ENCODE data around the gene SEMA3C.

The SEMA3C gene

GRCh38 chr7:80922253-80923049, 3.6 kb upstream of the SEMA3C start:
- Histone ChIP-seq H3K27ac (ENCODE audit: low read length) (no peak overlapping the region), H3K9me3 (ENCODE audit: insufficient read depth, low read length, severe bottlenecking) (no peaks in the 10 kb centered on the region), H3K4me1 (ENCODE audit: insufficient read depth, low read length) (no peaks in the 10 kb centered on the region), H4K20me1 (ENCODE audit: insufficient read depth, low read length) (no peaks in the 10 kb centered on the region), H3K27me3 (ENCODE audit: insufficient read depth, low read length, poor library complexity) (no peaks in the 10 kb centered on the region), H3K4me3 (ENCODE audit: low read depth in 1 of 2, low read length in 2 of 2) (no peak overlapping the region), H3K79me2 (ENCODE audit: insufficient read depth, low read length) (no peaks in the 10 kb centered on the region), H3K9ac (ENCODE audit: low read depth, low read length) (no peak overlapping the region), H3K36me3 (ENCODE audit: insufficient read depth, low read length) (no peaks in the 10 kb centered on the region), H3K4me2 (ENCODE audit: insufficient read depth, low read length) (no peak overlapping the region), H2AFZ (ENCODE audit: low read depth, low read length) (no peak overlapping the region)
- DNase-seq (no peak), ATAC-seq (ENCODE audit: insufficient read depth, low read depth) (no peak)
- TF ChIP-seq CTCF (IDR thresholded peaks at IDR 0.05; ENCODE audit: borderline replicate concordance, extremely low read depth, low read length, poor library complexity, severe bottlenecking) (no peak), EZH2 (IDR thresholded peaks at IDR 0.05; ENCODE audit: borderline replicate concordance, low read depth, low read length, severe bottlenecking) (no peak)

GRCh38 chr7:80921130-80921529, 2.3 kb upstream of the SEMA3C start:
- H3K4me2 ChIP-seq (ENCODE audit: insufficient read depth, low read length) = no peak overlapping the region
- H3K9me3 ChIP-seq (ENCODE audit: insufficient read depth, low read length, severe bottlenecking) = no peaks in the 10 kb centered on the region
- no peaks in the 10 kb centered on the region for H3K36me3 ChIP-seq (ENCODE audit: insufficient read depth, low read length)
- no peak overlapping the region for H3K9ac ChIP-seq (ENCODE audit: low read depth, low read length)
- H3K79me2 ChIP-seq (ENCODE audit: insufficient read depth, low read length) = no peaks in the 10 kb centered on the region
- ATAC-seq (ENCODE audit: insufficient read depth, low read depth) = no peak
- no peak overlapping the region for H3K4me3 ChIP-seq (ENCODE audit: low read depth in 1 of 2, low read length in 2 of 2)
- no peak for DNase-seq
- no peaks in the 10 kb centered on the region for H4K20me1 ChIP-seq (ENCODE audit: insufficient read depth, low read length)
- H3K27me3 ChIP-seq (ENCODE audit: insufficient read depth, low read length, poor library complexity) = no peaks in the 10 kb centered on the region
- no peak overlapping the region for H2AFZ ChIP-seq (ENCODE audit: low read depth, low read length)
- TF ChIP-seq EZH2 (IDR thresholded peaks at IDR 0.05; ENCODE audit: borderline replicate concordance, low read depth, low read length, severe bottlenecking) = no peak
- TF ChIP-seq CTCF (IDR thresholded peaks at IDR 0.05; ENCODE audit: borderline replicate concordance, extremely low read depth, low read length, poor library complexity, severe bottlenecking) = no peak
- no peak overlapping the region for H3K27ac ChIP-seq (ENCODE audit: low read length)
- H3K4me1 ChIP-seq (ENCODE audit: insufficient read depth, low read length) = no peaks in the 10 kb centered on the region

DNA sequence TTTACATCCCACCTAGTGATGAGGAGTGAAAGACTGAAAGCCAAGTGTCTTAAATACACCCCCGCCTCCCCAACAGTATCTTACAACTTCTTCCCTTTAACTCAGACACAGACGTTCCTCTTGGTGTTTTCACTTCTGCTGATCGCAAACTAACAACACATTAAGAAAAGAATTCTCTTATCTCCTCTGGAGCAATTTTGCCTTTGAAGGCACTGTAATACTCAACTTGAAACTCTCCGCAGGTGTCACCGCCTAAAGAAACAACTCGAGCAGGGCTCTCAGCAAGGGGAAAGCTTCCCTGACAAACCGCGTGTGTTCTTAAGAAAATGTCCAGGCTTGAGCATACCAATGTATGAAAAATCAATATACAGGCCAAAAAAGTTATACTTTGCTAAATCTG, 452 bp downstream of the SEMA3C start:
- DNase-seq (no peak), ATAC-seq (ENCODE audit: insufficient read depth, low read depth) (no peak)
- Histone ChIP-seq H4K20me1 (ENCODE audit: insufficient read depth, low read length) (no peaks in the 10 kb centered on the region), H3K79me2 (ENCODE audit: insufficient read depth, low read length) (no peaks in the 10 kb centered on the region), H3K27ac (ENCODE audit: low read length) (no peak overlapping the region), H3K4me3 (ENCODE audit: low read depth in 1 of 2, low read length in 2 of 2) (no peak overlapping the region), H3K27me3 (ENCODE audit: insufficient read depth, low read length, poor library complexity) (no peaks in the 10 kb centered on the region), H3K4me2 (ENCODE audit: insufficient read depth, low read length) (no peak overlapping the region), H3K4me1 (ENCODE audit: insufficient read depth, low read length) (no peaks in the 10 kb centered on the region), H3K9me3 (ENCODE audit: insufficient read depth, low read length, severe bottlenecking) (no peaks in the 10 kb centered on the region), H3K9ac (ENCODE audit: low read depth, low read length) (no peak overlapping the region), H3K36me3 (ENCODE audit: insufficient read depth, low read length) (no peaks in the 10 kb centered on the region), H2AFZ (ENCODE audit: low read depth, low read length) (no peak overlapping the region)
- TF ChIP-seq EZH2 (IDR thresholded peaks at IDR 0.05; ENCODE audit: borderline replicate concordance, low read depth, low read length, severe bottlenecking) (no peak), CTCF (IDR thresholded peaks at IDR 0.05; ENCODE audit: borderline replicate concordance, extremely low read depth, low read length, poor library complexity, severe bottlenecking) (no peak)
